Astrocyte of the spinal cord (primary cell): ENCODE data around the gene RPS6KA2.

Experiments
- DNase-seq: peaks from one replicate; pipeline ENCODE4 v3.0.0; 2011; ENCODE audit warnings: low read depth, low spot score
- H3K4me3 ChIP-seq: 2 replicates; pipeline ENCODE4 v1.5.1; 2011; ENCODE audit warnings: low read depth, mild to moderate bottlenecking, low read length, moderate library complexity
- CTCF ChIP-seq: IDR thresholded peaks from 2 replicates; pipeline ENCODE4 v1.5.1; 2012; ENCODE audit warnings: low read depth, mild to moderate bottlenecking, low read length, inconsistent platforms
- in situ Hi-C: cut with HindIII; loops from 2 replicates; pipeline ENCODE4 v1.10.0; 2017; ENCODE audit warnings: low sequenced_read_pairs

RPS6KA2 gene

DNA sequence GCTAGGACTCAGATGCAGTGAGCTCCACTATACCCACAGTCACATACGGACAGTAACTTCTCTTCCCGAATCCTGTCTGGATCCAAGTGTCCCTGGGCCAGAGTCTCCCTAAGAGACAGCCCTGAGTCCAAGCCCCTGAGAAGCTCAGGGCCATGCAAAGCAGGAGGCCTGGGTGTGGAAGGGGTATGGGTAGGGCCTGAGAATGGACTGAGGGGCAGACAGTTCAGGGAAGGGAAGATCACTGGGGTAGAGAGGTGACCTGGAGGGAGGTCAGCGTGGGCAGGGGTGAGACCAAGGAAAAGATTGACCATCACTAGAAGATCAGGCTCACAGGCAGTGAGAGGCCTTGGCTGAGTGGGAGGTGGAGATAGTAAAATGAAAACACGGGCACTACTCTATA lies 8.8 kb downstream of the RPS6KA2 start:
- no peak for TF ChIP-seq CTCF
- no peak for DNase-seq
- no peak overlapping the region for H3K4me3 ChIP-seq
- in situ Hi-C loops: no loop called here

- no peak overlapping the region for H3K4me3 ChIP-seq
- TF ChIP-seq CTCF: no peak
- in situ Hi-C loops: no loop called here
- DNase-seq: peak; percentile 72
Measured at GRCh38 chr6:166617359-166617758, 9.7 kb downstream of the RPS6KA2 start.

DNA sequence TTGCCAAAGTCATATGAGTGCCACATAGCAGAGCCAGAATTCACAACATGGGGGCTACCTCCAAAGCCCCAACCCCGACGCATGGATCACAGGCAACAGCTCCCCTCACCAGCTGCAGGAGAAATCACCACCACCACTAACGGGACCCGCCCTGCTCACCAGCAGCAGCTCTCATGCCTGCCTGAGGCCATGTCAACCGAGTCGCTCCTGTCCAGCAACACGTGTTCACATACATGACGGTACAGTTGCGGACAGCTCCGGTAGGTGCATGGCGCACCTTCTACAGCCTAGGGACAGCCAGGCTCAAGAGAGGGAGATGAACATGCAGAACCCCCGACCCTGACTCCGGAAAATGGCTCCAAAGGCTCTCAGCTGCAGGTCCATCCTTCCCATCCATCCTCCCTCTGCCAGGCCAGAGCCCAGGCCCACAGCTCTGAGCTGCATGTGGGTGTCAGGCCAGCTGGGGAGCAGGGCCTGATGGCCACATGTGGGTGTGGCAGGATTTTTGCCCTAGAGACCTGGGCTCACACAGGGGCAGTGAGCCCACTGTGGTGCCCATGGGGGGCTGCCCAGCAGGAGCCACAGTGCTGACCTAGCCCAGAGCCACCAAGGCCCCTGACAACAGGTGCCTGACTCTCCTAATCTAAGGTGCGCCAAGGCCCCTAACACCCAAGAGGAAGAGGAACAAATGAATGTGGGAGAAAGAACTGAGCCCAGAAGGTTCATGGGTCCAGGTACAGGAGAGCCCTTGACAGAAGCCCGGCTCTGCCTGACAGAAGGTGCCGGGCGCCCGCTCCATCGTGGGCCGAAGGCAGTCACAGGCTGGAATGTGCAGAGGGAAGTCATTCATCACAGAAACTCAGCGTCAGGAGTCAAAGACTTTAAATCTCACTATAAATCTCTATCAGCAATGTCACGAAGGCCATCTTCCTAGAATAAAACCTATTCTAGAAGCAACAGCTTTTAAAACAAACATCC lies 10.5 kb downstream of the RPS6KA2 start:
- in situ Hi-C loops: no loop called here
- no peak for DNase-seq
- TF ChIP-seq CTCF: no peak
- no peak overlapping the region for H3K4me3 ChIP-seq

DNA sequence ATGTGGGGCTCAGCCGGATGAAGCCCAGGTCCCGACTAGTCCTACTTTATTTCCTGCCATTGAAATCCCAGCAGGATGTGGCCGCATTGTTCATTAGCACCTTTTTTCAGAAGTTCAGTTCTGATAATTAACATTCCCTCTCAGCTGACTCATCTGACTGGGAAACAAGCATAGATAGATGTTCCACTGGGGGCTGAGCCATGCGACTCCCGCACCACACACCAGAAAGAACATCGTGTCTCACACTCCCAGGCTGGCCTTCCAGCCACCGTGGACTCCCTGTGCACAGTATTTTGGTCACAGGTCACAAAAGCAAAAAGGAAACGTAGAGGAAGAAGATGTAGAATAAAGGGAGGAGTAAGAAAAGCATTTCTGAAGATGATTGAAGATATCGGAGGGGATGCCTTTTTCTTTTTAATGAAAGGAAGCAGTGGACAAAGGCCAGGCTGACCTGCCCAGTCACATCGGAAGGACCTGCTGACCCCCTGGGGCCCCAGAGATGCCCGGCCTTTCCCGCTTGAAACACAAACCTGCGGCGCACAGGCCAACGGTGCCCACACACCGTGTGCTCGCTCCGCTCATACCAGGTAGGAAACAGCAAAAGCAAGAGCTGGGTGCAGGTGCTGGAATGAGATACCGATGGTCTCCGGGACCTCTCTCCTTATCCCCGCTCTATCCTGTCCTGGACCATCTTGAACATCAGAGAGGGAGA lies 11.8 kb downstream of the RPS6KA2 start:
- TF ChIP-seq CTCF: no peak
- H3K4me3 ChIP-seq: no peak overlapping the region
- peak; percentile 59 for DNase-seq
- in situ Hi-C loops: no loop called here

DNA sequence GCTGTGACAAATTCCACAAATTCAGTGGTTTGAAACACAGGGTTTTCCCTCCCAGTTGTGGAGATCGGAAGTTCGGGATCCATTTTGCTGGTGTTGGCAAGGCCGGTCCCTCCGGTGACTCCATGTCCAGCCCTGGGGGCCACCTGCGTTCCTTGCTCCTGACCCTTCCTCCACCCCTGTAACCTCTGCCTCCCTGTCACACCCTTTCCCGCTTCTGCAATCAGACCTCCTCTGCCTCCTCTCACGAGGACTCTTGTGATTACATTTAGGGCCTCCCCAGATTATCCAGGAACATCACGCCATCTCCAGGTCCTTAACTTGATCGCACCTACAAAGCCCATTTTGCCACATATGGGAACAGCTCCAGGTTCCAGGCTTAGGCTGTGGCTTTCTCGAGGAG lies 12.5 kb downstream of the RPS6KA2 start:
- no peak for TF ChIP-seq CTCF
- no peak overlapping the region for H3K4me3 ChIP-seq
- in situ Hi-C loops: no loop called here
- DNase-seq: no peak

DNA sequence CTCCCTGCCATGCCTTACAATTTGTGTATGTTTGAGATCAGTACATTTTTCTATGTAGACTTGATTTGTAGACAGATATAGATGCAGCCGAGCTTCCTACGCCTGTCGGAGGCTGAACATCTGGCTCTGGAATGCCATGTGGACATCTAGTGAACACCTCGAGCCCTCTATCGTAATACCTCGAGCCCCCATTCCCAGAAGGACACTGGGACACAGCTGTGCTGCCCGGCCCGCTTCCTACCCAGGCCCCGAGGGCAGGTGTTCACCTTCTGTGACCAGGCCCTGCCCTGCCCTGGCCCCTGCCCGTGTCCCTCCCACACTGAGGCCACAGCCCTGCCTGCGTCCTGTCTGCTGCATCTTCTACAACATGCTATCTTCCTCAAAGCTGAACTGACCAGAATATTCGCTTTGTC lies 12.9 kb downstream of the RPS6KA2 start:
- in situ Hi-C loops: no loop called here
- no peak for DNase-seq
- TF ChIP-seq CTCF: no peak
- H3K4me3 ChIP-seq: no peak overlapping the region
